HepG2 (cell line): ENCODE data around the gene ERBB4.

ENCODE experiments used
- CTCF ChIP-seq: sonication (generic); formaldehyde crosslinking; IDR thresholded peaks from 2 replicates; pipeline ENCODE4 v1.5.0; 2020; ENCODE audit warnings: mild to moderate bottlenecking, missing genetic modification reagents, moderate library complexity
- ESRRA ChIP-seq: sonication (generic); formaldehyde crosslinking; IDR thresholded peaks from 2 replicates; pipeline ENCODE4 v1.5.1; 2020; ENCODE audit warnings: mild to moderate bottlenecking, low read depth, missing genetic modification reagents
- HDAC2 ChIP-seq: sonication (generic); formaldehyde crosslinking; IDR thresholded peaks from 2 replicates; pipeline ENCODE4 v1.4.0; 2020; ENCODE audit warnings: missing genetic modification reagents
- JUN ChIP-seq: sonication (generic); formaldehyde crosslinking; IDR thresholded peaks from 2 replicates; pipeline ENCODE4 v1.4.0; 2020; ENCODE audit warnings: mild to moderate bottlenecking, missing genetic modification reagents
- MAZ ChIP-seq, 2 experiments: sonication (generic) in 1 of 2; formaldehyde crosslinking in 1 of 2; IDR thresholded peaks; 2 replicates each; pipeline versions ENCODE4 v1.5.0 to v1.6.1; 2012 to 2020; ENCODE audit warnings: low read depth in 2 of 2, mild to moderate bottlenecking in 2 of 2, borderline replicate concordance in 1 of 2, improper control_type of control experiment in 1 of 2, low read length in 1 of 2, missing genetic modification reagents in 1 of 2, moderate library complexity in 1 of 2
- NCOA5 ChIP-seq: sonication (generic); formaldehyde crosslinking; IDR thresholded peaks from 2 replicates; pipeline ENCODE4 v1.4.0; 2020; ENCODE audit warnings: missing genetic modification reagents
- REST ChIP-seq, 2 experiments: IDR thresholded peaks; 2 replicates each; pipeline ENCODE4 v1.6.1; 2011 to 2012; ENCODE audit warnings: low read length in 2 of 2, borderline replicate concordance in 1 of 2, low read depth in 1 of 2, mild to moderate bottlenecking in 1 of 2, moderate library complexity in 1 of 2
- SOX5 ChIP-seq: IDR thresholded peaks from 2 replicates; pipeline ENCODE4 v1.6.1; 2016; ENCODE audit warnings: borderline replicate concordance
- TARDBP ChIP-seq: sonication (generic); formaldehyde crosslinking; IDR thresholded peaks from 2 replicates; pipeline ENCODE4 v1.8.0; 2022; ENCODE audit warnings: mild to moderate bottlenecking, missing genetic modification reagents
- THAP9 ChIP-seq: sonication (generic); formaldehyde crosslinking; IDR thresholded peaks from 2 replicates; pipeline ENCODE4; 2020; ENCODE audit warnings: missing genetic modification reagents, mild to moderate bottlenecking, borderline replicate concordance
- TRIM24 ChIP-seq: sonication (generic); formaldehyde crosslinking; IDR thresholded peaks from 2 replicates; pipeline ENCODE4 v1.8.0; 2022; ENCODE audit warnings: mild to moderate bottlenecking, missing genetic modification reagents
- USF2 ChIP-seq, 2 experiments: sonication (generic) in 1 of 2; formaldehyde crosslinking in 1 of 2; IDR thresholded peaks; 2 replicates each; pipeline versions ENCODE4 v1.5.1 to v1.6.1; 2011 to 2020; ENCODE audit warnings: borderline replicate concordance in 1 of 2, low read depth in 1 of 2, low read length in 1 of 2, mild to moderate bottlenecking in 1 of 2, missing genetic modification reagents in 1 of 2, moderate library complexity in 1 of 2
- ZNF605 ChIP-seq: sonication (generic); formaldehyde crosslinking; IDR thresholded peaks from 2 replicates; pipeline ENCODE4 v1.8.0; 2022; ENCODE audit warnings: mild to moderate bottlenecking, missing genetic modification reagents
- TF ChIP-seq, protein P1 (sequence below): sonication (generic); formaldehyde crosslinking; IDR thresholded peaks from 2 replicates; pipeline ENCODE4 v1.8.1; 2022; ENCODE audit warnings: mild to moderate bottlenecking, missing genetic modification reagents

GRCh38 chr2:211860224-211860623, 678.4 kb downstream of the ERBB4 start:
- TF ChIP-seq TARDBP, result no peak
- no peak for TF ChIP-seq THAP9 (CRISPR knock-in tag)
- no peak for TF ChIP-seq JUN
- TF ChIP-seq REST (IDR thresholded peaks at IDR 0.05; ENCODE audit: borderline replicate concordance in 1 of 2, low read depth in 1 of 2, low read length in 2 of 2), result no peak
- TF ChIP-seq NCOA5, result no peak
- no peak for TF ChIP-seq HDAC2 (CRISPR knock-in tag)
- no peak for TF ChIP-seq ZNF605
- TF ChIP-seq ESRRA (CRISPR knock-in tag), result no peak
- no peak for TF ChIP-seq MAZ (IDR thresholded peaks at IDR 0.05; ENCODE audit: borderline replicate concordance, low read depth, low read length)
- TF ChIP-seq MAZ (CRISPR knock-in tag; IDR thresholded peaks at IDR 0.05; ENCODE audit: low read depth), result no peak
- TF ChIP-seq CTCF (CRISPR knock-in tag), result no peak
- TF ChIP-seq, protein P1, sequence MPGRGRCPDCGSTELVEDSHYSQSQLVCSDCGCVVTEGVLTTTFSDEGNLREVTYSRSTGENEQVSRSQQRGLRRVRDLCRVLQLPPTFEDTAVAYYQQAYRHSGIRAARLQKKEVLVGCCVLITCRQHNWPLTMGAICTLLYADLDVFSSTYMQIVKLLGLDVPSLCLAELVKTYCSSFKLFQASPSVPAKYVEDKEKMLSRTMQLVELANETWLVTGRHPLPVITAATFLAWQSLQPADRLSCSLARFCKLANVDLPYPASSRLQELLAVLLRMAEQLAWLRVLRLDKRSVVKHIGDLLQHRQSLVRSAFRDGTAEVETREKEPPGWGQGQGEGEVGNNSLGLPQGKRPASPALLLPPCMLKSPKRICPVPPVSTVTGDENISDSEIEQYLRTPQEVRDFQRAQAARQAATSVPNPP, result no peak
- TF ChIP-seq TRIM24 (CRISPR knock-in tag), result no peak
- TF ChIP-seq SOX5 (CRISPR knock-in tag), result no peak
- TF ChIP-seq USF2 (IDR thresholded peaks at IDR 0.05; ENCODE audit: low read depth, low read length), result no peak
- TF ChIP-seq USF2 (CRISPR knock-in tag; IDR thresholded peaks at IDR 0.05; ENCODE audit: borderline replicate concordance), result no peak
